ENCODE measurements around the gene ATG9B. TPM values are rescaled to one million over a fixed set of nuclear protein-coding genes. Genes with fewer than 3 reads are reported as not detected.
"Not testable (repeated sequence)": the region's sequence is repeated elsewhere in the genome, so short reads cannot be mapped to it uniquely, and the experiment has no call there.

ATG9B gene
- total RNA-seq, 3 donors from 2014 or later (not counting 1 experiment from before 2014, with no cell fraction given): 4.4 to 4.6 (median 4.5) TPM

DNA sequence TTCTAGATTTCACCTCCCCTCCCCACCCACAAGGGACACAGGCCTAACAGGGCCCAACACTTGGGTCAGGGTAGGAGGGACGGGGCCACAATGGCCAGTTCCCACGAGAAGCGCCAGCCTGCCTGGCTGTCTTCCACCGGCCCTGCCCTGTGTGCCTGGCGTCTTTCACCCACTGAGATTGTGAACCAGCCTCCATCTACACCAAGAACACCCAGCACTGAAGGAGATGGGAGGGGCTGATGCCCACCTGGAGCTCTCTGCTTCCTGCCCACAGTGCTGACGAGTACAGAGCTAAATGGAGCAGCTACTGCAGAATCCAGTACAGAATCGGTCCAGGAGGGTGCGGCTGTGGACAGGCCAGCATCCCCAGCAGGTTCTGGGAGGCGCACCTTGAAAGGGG, 21.7 kb upstream of the ATG9B start:
- Mint-ChIP-seq H3K4me3 (no peak overlapping the region), H3K27me3 (ENCODE audit: low read depth in 2 of 2) (peaks cover 0 to 3% of the 10 kb centered on the region in 2 donors), H3K9me3 (no peaks in the 10 kb centered on the region), H3K4me1 (peaks cover 0 to 5% of the 10 kb centered on the region in 2 donors), H3K27ac (no peak overlapping the region), H3K36me3 (no peaks in the 10 kb centered on the region)
- H3K27me3 ChIP-seq (ENCODE audit: control insufficient read depth, insufficient read depth, low read length): no peaks in the 10 kb centered on the region
- TF ChIP-seq, protein P1, sequence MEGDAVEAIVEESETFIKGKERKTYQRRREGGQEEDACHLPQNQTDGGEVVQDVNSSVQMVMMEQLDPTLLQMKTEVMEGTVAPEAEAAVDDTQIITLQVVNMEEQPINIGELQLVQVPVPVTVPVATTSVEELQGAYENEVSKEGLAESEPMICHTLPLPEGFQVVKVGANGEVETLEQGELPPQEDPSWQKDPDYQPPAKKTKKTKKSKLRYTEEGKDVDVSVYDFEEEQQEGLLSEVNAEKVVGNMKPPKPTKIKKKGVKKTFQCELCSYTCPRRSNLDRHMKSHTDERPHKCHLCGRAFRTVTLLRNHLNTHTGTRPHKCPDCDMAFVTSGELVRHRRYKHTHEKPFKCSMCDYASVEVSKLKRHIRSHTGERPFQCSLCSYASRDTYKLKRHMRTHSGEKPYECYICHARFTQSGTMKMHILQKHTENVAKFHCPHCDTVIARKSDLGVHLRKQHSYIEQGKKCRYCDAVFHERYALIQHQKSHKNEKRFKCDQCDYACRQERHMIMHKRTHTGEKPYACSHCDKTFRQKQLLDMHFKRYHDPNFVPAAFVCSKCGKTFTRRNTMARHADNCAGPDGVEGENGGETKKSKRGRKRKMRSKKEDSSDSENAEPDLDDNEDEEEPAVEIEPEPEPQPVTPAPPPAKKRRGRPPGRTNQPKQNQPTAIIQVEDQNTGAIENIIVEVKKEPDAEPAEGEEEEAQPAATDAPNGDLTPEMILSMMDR (IDR thresholded peaks at IDR 0.05): no peak
- H3K4me1 ChIP-seq (ENCODE audit: control insufficient read depth, insufficient read depth, low read length): no peaks in the 10 kb centered on the region
- peaks cover 6% of the 10 kb centered on the region for H3K36me3 ChIP-seq (ENCODE audit: control insufficient read depth, insufficient read depth, low read length)
- no peak overlapping the region for H3K27ac ChIP-seq (ENCODE audit: low read length)
- H3K9me3 ChIP-seq (ENCODE audit: control insufficient read depth, insufficient read depth, low read length): no peaks in the 10 kb centered on the region
- DNase-seq (no peak), ATAC-seq (no peak)
- intact Hi-C loops (cut with micrococcal nuclease): no loop called here
- WGBS (ENCODE audit: insufficient coverage): 92% methylated on average over 7 of the region's 9 CpGs
- no peak overlapping the region for H3K4me3 ChIP-seq (ENCODE audit: low read length)

DNA sequence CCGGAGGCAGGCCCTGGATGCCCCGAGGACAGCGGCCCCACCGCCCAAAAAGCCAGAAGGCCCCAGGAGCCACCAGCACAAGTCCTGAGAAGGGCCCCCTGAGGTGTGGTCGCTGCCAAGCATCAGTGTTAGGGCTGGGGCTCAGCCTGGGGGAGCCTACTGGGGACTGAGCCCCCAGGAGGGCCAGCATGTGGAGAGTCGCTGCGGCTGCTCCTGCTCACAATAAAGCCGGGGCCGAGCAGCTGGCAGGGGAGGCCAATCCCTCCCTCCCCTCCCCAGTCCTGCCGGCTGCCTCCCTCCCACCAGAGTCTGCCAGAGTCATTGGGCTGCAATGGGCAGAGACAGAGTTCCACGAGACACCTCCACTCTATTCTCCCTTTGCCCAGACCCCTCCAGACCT, 21.0 kb upstream of the ATG9B start:
- no peaks in the 10 kb centered on the region for H3K27me3 ChIP-seq (ENCODE audit: control insufficient read depth, insufficient read depth, low read length)
- H3K4me3 ChIP-seq (ENCODE audit: low read length): no peak overlapping the region
- no peak for DNase-seq
- H3K36me3 ChIP-seq (ENCODE audit: control insufficient read depth, insufficient read depth, low read length): peaks cover 6% of the 10 kb centered on the region
- no peak for ATAC-seq
- Mint-ChIP-seq H3K9me3 (no peaks in the 10 kb centered on the region), H3K36me3 (no peaks in the 10 kb centered on the region), H3K27me3 (ENCODE audit: low read depth in 2 of 2) (peaks cover 0 to 3% of the 10 kb centered on the region in 2 donors), H3K27ac (no peak overlapping the region), H3K4me1 (peaks cover 0 to 6% of the 10 kb centered on the region in 2 donors), H3K4me3 (no peak overlapping the region)
- H3K27ac ChIP-seq (ENCODE audit: low read length): no peak overlapping the region
- TF ChIP-seq, protein P1 (IDR thresholded peaks at IDR 0.05): no peak
- 96% methylated on average over 11 of the region's 11 CpGs for WGBS (ENCODE audit: insufficient coverage)
- intact Hi-C loops (cut with micrococcal nuclease): no loop called here
- H3K9me3 ChIP-seq (ENCODE audit: control insufficient read depth, insufficient read depth, low read length): no peaks in the 10 kb centered on the region
- H3K4me1 ChIP-seq (ENCODE audit: control insufficient read depth, insufficient read depth, low read length): no peaks in the 10 kb centered on the region

DNA sequence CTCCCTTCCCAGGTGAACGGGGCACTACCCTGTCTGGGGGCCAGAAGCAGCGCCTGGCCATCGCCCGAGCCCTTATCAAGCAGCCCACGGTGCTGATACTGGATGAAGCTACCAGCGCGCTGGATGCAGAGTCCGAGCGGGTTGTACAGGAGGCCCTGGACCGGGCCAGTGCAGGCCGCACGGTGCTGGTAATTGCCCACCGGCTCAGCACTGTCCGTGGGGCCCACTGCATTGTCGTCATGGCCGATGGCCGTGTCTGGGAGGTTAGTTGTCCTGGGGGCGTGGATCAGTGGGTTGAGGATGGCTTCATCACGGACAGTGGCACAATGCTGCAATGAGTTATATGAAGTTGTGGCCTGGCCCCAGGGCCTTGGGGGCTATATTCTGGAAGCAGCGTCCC, 19.7 kb upstream of the ATG9B start:
- intact Hi-C loops (cut with micrococcal nuclease): no loop called here
- ATAC-seq (no peak), DNase-seq (no peak)
- Mint-ChIP-seq H3K9me3 (no peaks in the 10 kb centered on the region), H3K4me3 (no peak overlapping the region), H3K4me1 (peaks cover 9 to 19% of the 10 kb centered on the region in 2 donors), H3K27ac (no peak overlapping the region), H3K36me3 (no peaks in the 10 kb centered on the region), H3K27me3 (ENCODE audit: low read depth in 2 of 2) (no peaks in the 10 kb centered on the region)
- TF ChIP-seq, protein P1 (IDR thresholded peaks at IDR 0.05): no peak
- Histone ChIP-seq H3K27ac (ENCODE audit: low read length) (no peak overlapping the region), H3K36me3 (ENCODE audit: control insufficient read depth, insufficient read depth, low read length) (peaks cover 6% of the 10 kb centered on the region), H3K27me3 (ENCODE audit: control insufficient read depth, insufficient read depth, low read length) (no peaks in the 10 kb centered on the region), H3K4me3 (ENCODE audit: low read length) (no peak overlapping the region), H3K9me3 (ENCODE audit: control insufficient read depth, insufficient read depth, low read length) (no peaks in the 10 kb centered on the region), H3K4me1 (ENCODE audit: control insufficient read depth, insufficient read depth, low read length) (no peaks in the 10 kb centered on the region)
- WGBS (ENCODE audit: insufficient coverage): 97% methylated on average over 20 of the region's 20 CpGs

DNA sequence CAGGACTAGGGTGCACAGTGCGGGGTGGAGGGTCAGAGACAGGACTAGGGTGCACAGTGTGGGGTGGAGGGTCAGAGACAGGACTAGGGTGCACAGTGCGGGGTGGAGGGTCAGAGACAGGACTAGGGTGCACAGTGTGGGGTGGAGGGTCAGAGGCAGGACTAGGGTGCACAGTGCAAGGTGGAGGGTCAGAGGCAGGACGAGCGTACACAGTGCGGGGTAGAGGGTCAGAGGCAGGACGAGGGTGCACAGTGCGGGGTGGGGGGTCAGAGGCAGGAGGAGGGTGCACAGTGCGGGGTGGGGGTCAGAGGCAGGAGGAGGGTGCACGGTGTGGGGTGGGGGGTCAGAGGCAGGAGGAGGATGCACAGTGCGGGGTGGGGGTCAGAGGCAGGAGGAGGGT, 19.2 kb upstream of the ATG9B start:
- ATAC-seq; intact Hi-C loops (cut with micrococcal nuclease); H3K9me3 ChIP-seq (ENCODE audit: control insufficient read depth, insufficient read depth, low read length); H3K9me3 Mint-ChIP-seq; H3K4me3 Mint-ChIP-seq; H3K27ac ChIP-seq (ENCODE audit: low read length); H3K27me3 Mint-ChIP-seq (ENCODE audit: low read depth in 2 of 2); H3K4me1 ChIP-seq (ENCODE audit: control insufficient read depth, insufficient read depth, low read length); DNase-seq; H3K36me3 ChIP-seq (ENCODE audit: control insufficient read depth, insufficient read depth, low read length); H3K4me3 ChIP-seq (ENCODE audit: low read length); H3K27me3 ChIP-seq (ENCODE audit: control insufficient read depth, insufficient read depth, low read length); H3K36me3 Mint-ChIP-seq; H3K27ac Mint-ChIP-seq: not testable (repeated sequence)
- WGBS (ENCODE audit: insufficient coverage): 89% methylated on average over 10 of the region's 10 CpGs
- H3K4me1 Mint-ChIP-seq: peaks cover 9 to 15% of the 10 kb centered on the region in 2 donors
